Raji (cell line): Measurements from ENCODE around the gene PPARG.

ENCODE experiments used
- POLR2A ChIP-seq: IDR thresholded peaks from 2 replicates; pipeline ENCODE4 v1.6.1; 2011; ENCODE audit warnings: low read depth, low read length, control low read depth; ENCODE audit not compliant: insufficient read depth

Gene PPARG

GRCh38 chr3:12394569-12395271 lies 105.8 kb downstream of the PPARG start:
- TF ChIP-seq POLR2A, result no peak

GRCh38 chr3:12395349-12396012 lies 106.6 kb downstream of the PPARG start:
- no peak for TF ChIP-seq POLR2A

- no peak for TF ChIP-seq POLR2A
Measured at GRCh38 chr3:12396471-12396870, 107.6 kb downstream of the PPARG start.

GRCh38 chr3:12399226-12399625 lies 110.4 kb downstream of the PPARG start:
- TF ChIP-seq POLR2A, result no peak

GRCh38 chr3:12400616-12401194 lies 111.8 kb downstream of the PPARG start:
- TF ChIP-seq POLR2A, result no peak

GRCh38 chr3:12401208-12401607 lies 112.3 kb downstream of the PPARG start:
- no peak for TF ChIP-seq POLR2A

- TF ChIP-seq POLR2A, result no peak
Measured at GRCh38 chr3:12405432-12406272, 116.8 kb downstream of the PPARG start.

- TF ChIP-seq POLR2A, result no peak
Measured at GRCh38 chr3:12408984-12409683, 120.3 kb downstream of the PPARG start.

GRCh38 chr3:12409684-12410596 lies 121.1 kb downstream of the PPARG start:
- TF ChIP-seq POLR2A, result no peak

- TF ChIP-seq POLR2A, result no peak
Measured at GRCh38 chr3:12413721-12414255, 124.9 kb downstream of the PPARG start.

- TF ChIP-seq POLR2A, result no peak
Measured at GRCh38 chr3:12415014-12415680, 126.3 kb downstream of the PPARG start.

- no peak for TF ChIP-seq POLR2A
Measured at GRCh38 chr3:12416731-12417130, 127.9 kb downstream of the PPARG start.

- TF ChIP-seq POLR2A, result no peak
Measured at GRCh38 chr3:12420393-12420792, 131.5 kb downstream of the PPARG start.
